GM12891 (cell line): ENCODE data around the gene CNTN4.

ENCODE experiments used
- POLR2A ChIP-seq: IDR thresholded peaks from 2 replicates; pipeline ENCODE4 v1.6.1; 2011; ENCODE audit warnings: low read depth, low read length, control low read depth
- POLR2AphosphoS5 ChIP-seq: IDR thresholded peaks from 2 replicates; pipeline ENCODE4 v1.6.1; 2011; ENCODE audit warnings: low read depth, low read length, control low read depth
- TAF1 ChIP-seq: IDR thresholded peaks from 2 replicates; pipeline ENCODE4 v1.6.1; 2011; ENCODE audit warnings: low read depth, low read length, control low read depth

GRCh38 chr3:2137651-2138050 is 39.0 kb downstream of the CNTN4 start:
- TF ChIP-seq POLR2A = no peak
- TF ChIP-seq POLR2AphosphoS5 = no peak
- no peak for TF ChIP-seq TAF1
